ENCODE measurements around the gene PGRMC1. TPM values are rescaled to one million over a fixed set of nuclear protein-coding genes. Genes with fewer than 3 reads are reported as not detected.
"Not testable (repeated sequence)": the region's sequence is repeated elsewhere in the genome, so short reads cannot be mapped to it uniquely, and the experiment has no call there.

PGRMC1 gene
- total RNA-seq, 1 experiment from 2014 or later, result 253 TPM

- H3K36me3 ChIP-seq (ENCODE audit: low read depth, low read length), result no peaks in the 10 kb centered on the region
- no peaks in the 10 kb centered on the region for H3F3A ChIP-seq (ENCODE audit: low read length, unreplicated experiment)
- H3K4me3 ChIP-seq (ENCODE audit: low read length), result no peak overlapping the region
- H3K4me2 ChIP-seq (ENCODE audit: low read length), result no peak overlapping the region
- no peaks in the 10 kb centered on the region for H3K9me3 ChIP-seq (ENCODE audit: low read length)
- TF ChIP-seq CTCF (conservative IDR thresholded peaks at IDR 0.05; ENCODE audit: low read depth, low read length) (no peak), EZH2 (IDR thresholded peaks at IDR 0.05; ENCODE audit: low read length, unreplicated experiment) (no peak), EZH2phosphoT487 (IDR thresholded peaks at IDR 0.05; ENCODE audit: borderline replicate concordance, low read length) (no peak)
- H3K27me3 ChIP-seq (ENCODE audit: low read length), result 0 out of 2 replicates have a peak, but pooled peaks cover 8% of the 10 kb centered on the region
- ChIA-PET CTCF (no interaction called here), POLR2A (ENCODE audit: unreplicated experiment) (no interaction called here)
- DNase-seq (no peak), ATAC-seq (no peak)
- no peak overlapping the region for H3K9ac ChIP-seq (ENCODE audit: low read length)
- no peaks in the 10 kb centered on the region for H4K20me1 ChIP-seq (ENCODE audit: low read length)
- no TSS peak for BruUV-seq (replicated peaks)
- intact Hi-C loops (cut with micrococcal nuclease), result no loop called here
- H2AFZ ChIP-seq (ENCODE audit: low read length), result no peak overlapping the region
- H3K9me2 ChIP-seq (replicated peaks; ENCODE audit: low read length), result no peaks in the 10 kb centered on the region
- no peaks in the 10 kb centered on the region for H3K4me1 ChIP-seq (ENCODE audit: insufficient read depth, low read length)
- H3K27ac ChIP-seq (ENCODE audit: low read length), result no peak overlapping the region
- H3K79me2 ChIP-seq (ENCODE audit: low read length), result no peaks in the 10 kb centered on the region
Measured at GRCh38 chrX:119252716-119253115, 16.6 kb downstream of the PGRMC1 start.

GRCh38 chrX:119266364-119266995, 30.4 kb downstream of the PGRMC1 start:
- H3K4me1 ChIP-seq (ENCODE audit: insufficient read depth, low read length), result no peaks in the 10 kb centered on the region
- no peaks in the 10 kb centered on the region for H3F3A ChIP-seq (ENCODE audit: low read length, unreplicated experiment)
- CTCF ChIA-PET, result no interaction called here
- TF ChIP-seq CTCF (conservative IDR thresholded peaks at IDR 0.05; ENCODE audit: low read depth, low read length) (peak; percentile 79), EZH2 (IDR thresholded peaks at IDR 0.05; ENCODE audit: low read length, unreplicated experiment) (no peak), EZH2phosphoT487 (IDR thresholded peaks at IDR 0.05; ENCODE audit: borderline replicate concordance, low read length) (no peak)
- no peak overlapping the region for H3K27ac ChIP-seq (ENCODE audit: low read length)
- peak; percentile 57 for ATAC-seq
- peak; percentile 52 for DNase-seq
- H4K20me1 ChIP-seq (ENCODE audit: low read length), result no peaks in the 10 kb centered on the region
- no peak overlapping the region for H3K4me2 ChIP-seq (ENCODE audit: low read length)
- H2AFZ ChIP-seq (ENCODE audit: low read length), result no peak overlapping the region
- POLR2A ChIA-PET (ENCODE audit: unreplicated experiment), result no interaction called here
- BruUV-seq (replicated peaks), result no TSS peak
- H3K9ac ChIP-seq (ENCODE audit: low read length), result no peak overlapping the region
- no peaks in the 10 kb centered on the region for H3K9me3 ChIP-seq (ENCODE audit: low read length)
- H3K27me3 ChIP-seq (ENCODE audit: low read length), result no peaks in the 10 kb centered on the region
- no peaks in the 10 kb centered on the region for H3K79me2 ChIP-seq (ENCODE audit: low read length)
- no peaks in the 10 kb centered on the region for H3K36me3 ChIP-seq (ENCODE audit: low read depth, low read length)
- no peaks in the 10 kb centered on the region for H3K9me2 ChIP-seq (replicated peaks; ENCODE audit: low read length)
- intact Hi-C loops (cut with micrococcal nuclease), result loop anchor here (2.0 kb wide), 1 partner anchor 16 kb away; no protein-coding TSS in a partner anchor
- H3K4me3 ChIP-seq (ENCODE audit: low read length), result no peak overlapping the region

- POLR2A ChIA-PET (ENCODE audit: unreplicated experiment); H3K27ac ChIP-seq (ENCODE audit: low read length); BruUV-seq (replicated peaks); H3K4me2 ChIP-seq (ENCODE audit: low read length); DNase-seq; H3K9me3 ChIP-seq (ENCODE audit: low read length); H4K20me1 ChIP-seq (ENCODE audit: low read length); H3K4me1 ChIP-seq (ENCODE audit: insufficient read depth, low read length); H3K27me3 ChIP-seq (ENCODE audit: low read length); H3K4me3 ChIP-seq (ENCODE audit: low read length); H2AFZ ChIP-seq (ENCODE audit: low read length); H3K36me3 ChIP-seq (ENCODE audit: low read depth, low read length); ATAC-seq; CTCF ChIA-PET; H3K9ac ChIP-seq (ENCODE audit: low read length); H3K79me2 ChIP-seq (ENCODE audit: low read length); H3K9me2 ChIP-seq (replicated peaks; ENCODE audit: low read length); H3F3A ChIP-seq (ENCODE audit: low read length, unreplicated experiment): not testable (repeated sequence)
- intact Hi-C loops (cut with micrococcal nuclease), result loop anchor here (2.0 kb wide), 1 partner anchor 16 kb away; no protein-coding TSS in a partner anchor
Measured at GRCh38 chrX:119267115-119267514, 31.0 kb downstream of the PGRMC1 start.

Data from PC-3 (cell line).